C4-2B (cell line): ENCODE measurements around the gene NCBP3.
"Not testable (repeated sequence)": the region's sequence is repeated elsewhere in the genome, so short reads cannot be mapped to it uniquely, and the experiment has no call there.

ENCODE experiments used
- H3K27ac ChIP-seq: fragments of 450-650 bp; 2 replicates; pipeline ENCODE4 v1.5.1; 2017
- ZFX ChIP-seq: fragments of 450-650 bp; IDR thresholded peaks from 2 replicates; pipeline ENCODE4 v1.6.1; 2017
- TF ChIP-seq, protein P1 (sequence below): fragments of 450-650 bp; conservative IDR thresholded peaks from 2 replicates; pipeline ENCODE4 v1.5.1; 2017; ENCODE audit warnings: mild to moderate bottlenecking

NCBP3 gene

DNA sequence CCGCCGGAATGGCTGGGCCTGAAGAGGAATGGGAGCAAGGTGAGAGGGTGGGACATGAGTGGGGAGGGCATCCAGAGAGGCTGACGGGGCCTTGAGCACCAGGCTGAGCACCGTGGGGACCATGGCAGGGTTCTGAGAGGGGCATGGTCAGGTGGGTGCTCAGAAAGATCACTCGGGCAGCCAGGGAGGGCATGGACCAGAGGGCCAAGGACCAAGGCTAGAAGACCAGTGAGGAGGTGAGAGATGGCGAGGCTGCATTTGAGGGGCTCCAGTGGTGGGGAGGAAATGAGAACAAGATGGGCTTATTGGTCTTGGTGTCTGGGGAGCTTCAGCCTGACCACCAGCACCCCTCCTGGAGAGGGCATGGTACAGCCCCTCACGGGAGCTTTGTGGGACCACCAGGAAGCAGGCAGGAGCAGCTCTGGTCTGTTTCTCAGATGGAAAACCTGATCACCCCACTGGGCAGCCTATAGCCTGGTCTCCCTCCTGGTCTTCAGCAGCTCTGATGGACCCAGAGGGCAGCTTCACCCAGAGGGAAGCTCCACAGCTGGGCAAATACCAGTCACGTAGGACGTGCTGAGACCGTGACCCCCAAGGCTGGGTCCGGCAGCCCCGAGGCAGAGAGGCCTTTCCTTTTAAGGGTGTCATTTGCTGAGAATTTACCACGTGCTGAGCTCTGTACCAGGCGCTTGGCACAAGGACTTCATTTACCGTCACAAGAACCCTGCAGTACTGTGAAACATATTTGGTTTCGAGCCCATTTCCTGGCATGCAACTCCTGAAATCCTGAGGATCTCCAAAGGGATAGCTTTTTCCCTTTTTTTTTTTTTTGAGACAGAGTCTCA is 11.4 kb upstream of the NCBP3 start:
- TF ChIP-seq, protein P1, sequence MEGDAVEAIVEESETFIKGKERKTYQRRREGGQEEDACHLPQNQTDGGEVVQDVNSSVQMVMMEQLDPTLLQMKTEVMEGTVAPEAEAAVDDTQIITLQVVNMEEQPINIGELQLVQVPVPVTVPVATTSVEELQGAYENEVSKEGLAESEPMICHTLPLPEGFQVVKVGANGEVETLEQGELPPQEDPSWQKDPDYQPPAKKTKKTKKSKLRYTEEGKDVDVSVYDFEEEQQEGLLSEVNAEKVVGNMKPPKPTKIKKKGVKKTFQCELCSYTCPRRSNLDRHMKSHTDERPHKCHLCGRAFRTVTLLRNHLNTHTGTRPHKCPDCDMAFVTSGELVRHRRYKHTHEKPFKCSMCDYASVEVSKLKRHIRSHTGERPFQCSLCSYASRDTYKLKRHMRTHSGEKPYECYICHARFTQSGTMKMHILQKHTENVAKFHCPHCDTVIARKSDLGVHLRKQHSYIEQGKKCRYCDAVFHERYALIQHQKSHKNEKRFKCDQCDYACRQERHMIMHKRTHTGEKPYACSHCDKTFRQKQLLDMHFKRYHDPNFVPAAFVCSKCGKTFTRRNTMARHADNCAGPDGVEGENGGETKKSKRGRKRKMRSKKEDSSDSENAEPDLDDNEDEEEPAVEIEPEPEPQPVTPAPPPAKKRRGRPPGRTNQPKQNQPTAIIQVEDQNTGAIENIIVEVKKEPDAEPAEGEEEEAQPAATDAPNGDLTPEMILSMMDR = no peak
- TF ChIP-seq ZFX = no peak
- no peak overlapping the region for H3K27ac ChIP-seq

DNA sequence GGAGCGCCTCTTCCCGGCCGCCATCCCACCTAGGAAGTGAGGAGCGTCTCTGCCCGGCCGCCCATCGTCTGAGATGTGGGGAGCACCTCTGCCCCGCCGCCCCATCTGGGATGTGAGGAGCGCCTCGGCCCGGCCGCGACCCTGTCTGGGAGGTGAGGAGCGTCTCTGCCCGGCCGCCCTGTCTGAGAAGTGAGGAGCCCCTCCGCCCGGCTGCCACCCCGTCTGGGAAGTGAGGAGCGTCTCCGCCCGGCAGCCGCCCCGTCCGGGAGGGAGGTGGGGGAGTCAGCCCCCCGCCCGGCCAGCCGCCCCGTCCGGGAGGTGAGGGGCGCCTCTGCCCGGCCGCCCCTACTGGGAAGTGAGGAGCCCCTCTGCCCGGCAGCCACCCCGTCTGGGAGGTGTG is 8.2 kb upstream of the NCBP3 start:
- not testable (repeated sequence) for H3K27ac ChIP-seq

DNA sequence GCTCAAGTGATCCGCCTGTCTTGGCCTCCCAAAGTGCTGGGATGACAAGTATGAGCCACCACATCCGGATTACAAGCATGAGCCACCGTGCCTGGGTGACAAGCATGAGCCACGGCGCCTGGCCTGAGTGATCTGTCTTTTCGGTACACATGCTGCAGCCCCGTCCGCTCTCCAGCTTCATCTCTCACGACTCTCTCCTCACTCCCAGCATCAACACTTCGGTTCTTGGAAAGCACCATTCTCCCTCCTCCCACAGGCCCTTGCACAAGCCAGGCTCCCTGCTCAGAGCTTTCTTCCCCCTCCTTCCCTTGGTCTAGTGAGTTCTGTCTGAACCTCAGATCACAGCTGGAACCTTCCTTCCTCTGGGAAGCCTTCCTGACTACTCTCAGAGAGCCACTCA is 6.5 kb upstream of the NCBP3 start:
- TF ChIP-seq ZFX = no peak
- TF ChIP-seq, protein P1 = no peak
- H3K27ac ChIP-seq = no peak overlapping the region

DNA sequence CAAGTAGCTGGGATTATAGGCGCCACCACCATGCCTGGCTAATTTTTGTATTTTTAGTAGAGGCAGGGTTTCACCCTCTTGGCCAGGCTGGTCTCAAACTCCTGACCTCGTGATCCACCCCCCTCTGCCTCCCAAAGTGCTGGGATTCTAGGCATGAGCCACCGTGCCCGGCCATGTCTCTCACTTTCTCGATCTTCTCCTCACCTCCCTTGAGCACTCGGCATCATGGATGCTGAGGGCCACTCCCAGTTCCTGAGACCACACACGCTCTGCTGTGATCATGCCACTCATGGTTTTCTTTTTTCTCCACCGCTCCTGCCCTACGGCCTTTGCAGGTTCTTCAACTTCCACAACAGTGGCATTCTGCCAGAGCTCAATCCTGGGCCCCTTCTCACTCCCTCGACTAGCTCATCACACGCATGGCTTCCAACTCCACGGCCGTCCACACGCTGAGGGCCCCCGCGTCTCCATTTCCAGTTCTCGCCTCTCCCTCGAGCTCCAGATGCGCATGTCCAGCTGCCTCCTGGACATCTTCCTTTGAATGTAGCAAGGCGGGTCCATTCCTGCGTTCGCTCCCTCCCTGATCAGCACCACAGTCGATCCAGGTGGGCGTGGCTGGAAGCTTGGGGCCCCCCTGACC is 5.5 kb upstream of the NCBP3 start:
- no peak for TF ChIP-seq ZFX
- TF ChIP-seq, protein P1 = no peak
- H3K27ac ChIP-seq = no peak overlapping the region

DNA sequence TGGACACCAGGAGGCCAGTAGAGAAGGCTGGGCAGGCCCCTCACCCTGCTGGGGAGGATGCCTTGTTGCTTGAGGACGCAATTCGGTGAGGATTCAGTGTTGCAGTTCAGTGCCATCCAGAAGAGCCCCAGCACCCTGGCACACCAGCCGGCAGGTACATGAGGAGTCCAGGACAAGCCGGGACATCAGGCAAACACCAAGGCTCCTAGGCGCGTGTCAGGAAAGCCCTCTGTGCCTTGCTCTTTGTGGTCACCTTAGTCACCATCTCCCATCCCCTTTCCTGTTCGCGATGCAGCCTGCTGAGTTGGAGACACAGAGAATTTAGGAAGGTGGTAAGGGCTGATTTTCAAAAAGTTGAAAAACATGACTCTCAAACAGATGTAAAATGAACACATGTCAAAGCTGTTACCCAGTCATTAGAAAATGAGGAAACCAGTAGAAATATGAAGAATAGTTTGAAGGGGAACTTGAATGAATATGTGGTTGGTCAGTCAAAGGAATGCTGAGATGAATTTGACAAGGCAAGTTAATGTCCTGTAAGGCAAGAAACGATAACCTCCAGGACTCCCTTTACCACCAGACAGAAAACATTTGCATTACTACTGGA is 2.3 kb upstream of the NCBP3 start:
- H3K27ac ChIP-seq = no peak overlapping the region

DNA sequence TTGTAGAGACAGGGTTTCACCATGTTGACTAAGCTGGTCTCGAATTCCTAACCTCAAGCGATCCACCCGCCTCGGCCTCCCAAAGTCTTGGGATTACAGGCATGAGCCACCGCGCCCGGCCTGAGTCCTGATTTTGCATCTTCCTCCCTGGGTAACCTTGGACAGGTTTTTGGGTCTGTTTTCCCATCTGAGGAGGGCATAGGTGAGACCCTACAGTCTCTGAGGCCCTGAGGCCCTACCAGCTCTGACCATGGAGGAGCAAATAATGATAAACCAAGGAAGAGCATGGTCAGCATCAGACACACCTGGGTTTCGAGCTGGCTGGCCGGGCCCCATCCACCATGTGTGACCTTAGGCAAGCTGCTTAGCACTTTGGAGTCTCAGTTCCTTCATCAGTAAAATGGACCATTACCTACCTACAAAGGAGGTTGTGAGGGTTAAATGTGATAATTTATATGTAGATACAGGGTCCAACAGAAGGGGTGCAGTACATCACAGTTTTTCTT is 1.2 kb upstream of the NCBP3 start:
- TF ChIP-seq, protein P1 = no peak
- TF ChIP-seq ZFX = no peak

More for the DNA sequence above, 2.3 kb upstream of the NCBP3 start:
- TF ChIP-seq ZFX = no peak
- TF ChIP-seq, protein P1 = no peak

DNA sequence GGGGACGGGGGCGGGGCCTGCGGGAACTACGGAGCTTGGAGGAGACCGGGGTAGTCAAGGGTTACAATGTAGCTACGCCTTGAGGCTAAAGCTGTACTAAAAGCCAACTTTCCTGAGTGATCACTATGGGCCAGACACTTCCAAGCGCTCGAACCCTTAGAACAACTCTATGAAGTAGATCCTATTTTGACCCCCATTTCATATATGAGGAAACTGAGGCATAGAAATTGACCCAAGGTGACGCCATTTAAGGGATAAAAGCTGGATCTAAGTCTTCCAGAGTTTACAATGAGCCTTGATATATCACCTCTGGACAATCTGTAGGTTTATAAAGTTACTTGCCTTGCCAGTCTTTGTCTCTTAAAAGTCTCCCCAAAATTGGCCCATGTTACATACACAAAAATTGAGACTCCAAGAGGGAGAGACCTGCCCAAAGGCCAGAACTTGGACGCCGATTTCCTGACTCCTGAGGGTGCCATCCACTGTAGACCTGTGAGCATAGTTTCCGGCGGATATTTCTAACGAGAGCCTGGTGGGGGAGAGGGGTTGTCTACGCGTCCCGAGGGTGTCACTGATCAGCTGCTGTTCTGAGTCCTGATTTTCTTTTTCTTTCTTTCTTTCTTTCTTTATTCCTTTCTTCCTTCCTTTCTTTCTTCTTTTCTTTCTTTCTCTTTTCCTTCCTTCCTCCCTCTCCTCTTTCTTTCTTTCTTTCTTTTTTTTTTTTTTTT is 555 bp upstream of the NCBP3 start:
- peak overlapping the region; percentile 92; the same call in 1 of the 2 replicates for H3K27ac ChIP-seq

More for the DNA sequence above, 1.2 kb upstream of the NCBP3 start:
- no peak overlapping the region for H3K27ac ChIP-seq

More for the DNA sequence above, 555 bp upstream of the NCBP3 start:
- TF ChIP-seq ZFX = no peak
- TF ChIP-seq, protein P1 = no peak; the same call in none of the 2 replicates
